DND-41 (cell line): ENCODE results near the gene MAPK7.

Experiments used
- EZH2 ChIP-seq: IDR thresholded peaks from 3 replicates; pipeline ENCODE4 v1.6.1; 2012; ENCODE audit warnings: borderline replicate concordance, low read depth, mild to moderate bottlenecking, moderate library complexity, low read length, inconsistent platforms; ENCODE audit not compliant: severe bottlenecking
- TF ChIP-seq, protein P1 (sequence below): IDR thresholded peaks from 2 replicates; pipeline ENCODE4 v1.5.1; 2012; ENCODE audit warnings: borderline replicate concordance, low read length, moderate library complexity, mild to moderate bottlenecking; ENCODE audit not compliant: poor library complexity, severe bottlenecking; ENCODE audit errors: extremely low read depth

GRCh38 chr17:19409066-19409465 lies 30.8 kb downstream of the MAPK7 start:
- TF ChIP-seq EZH2 = no peak
- TF ChIP-seq, protein P1, sequence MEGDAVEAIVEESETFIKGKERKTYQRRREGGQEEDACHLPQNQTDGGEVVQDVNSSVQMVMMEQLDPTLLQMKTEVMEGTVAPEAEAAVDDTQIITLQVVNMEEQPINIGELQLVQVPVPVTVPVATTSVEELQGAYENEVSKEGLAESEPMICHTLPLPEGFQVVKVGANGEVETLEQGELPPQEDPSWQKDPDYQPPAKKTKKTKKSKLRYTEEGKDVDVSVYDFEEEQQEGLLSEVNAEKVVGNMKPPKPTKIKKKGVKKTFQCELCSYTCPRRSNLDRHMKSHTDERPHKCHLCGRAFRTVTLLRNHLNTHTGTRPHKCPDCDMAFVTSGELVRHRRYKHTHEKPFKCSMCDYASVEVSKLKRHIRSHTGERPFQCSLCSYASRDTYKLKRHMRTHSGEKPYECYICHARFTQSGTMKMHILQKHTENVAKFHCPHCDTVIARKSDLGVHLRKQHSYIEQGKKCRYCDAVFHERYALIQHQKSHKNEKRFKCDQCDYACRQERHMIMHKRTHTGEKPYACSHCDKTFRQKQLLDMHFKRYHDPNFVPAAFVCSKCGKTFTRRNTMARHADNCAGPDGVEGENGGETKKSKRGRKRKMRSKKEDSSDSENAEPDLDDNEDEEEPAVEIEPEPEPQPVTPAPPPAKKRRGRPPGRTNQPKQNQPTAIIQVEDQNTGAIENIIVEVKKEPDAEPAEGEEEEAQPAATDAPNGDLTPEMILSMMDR = no peak
